AG09309 (cell line): Measurements from ENCODE around the gene NFATC1.

Experiments used
- DNase-seq: peaks from one replicate; pipeline ENCODE4 v3.0.0-alpha.2; 2010; ENCODE audit warnings: low read depth
- H3K4me3 ChIP-seq: 2 replicates; pipeline ENCODE4 v1.5.1; 2011; ENCODE audit warnings: mild to moderate bottlenecking, low read depth, low read length, moderate library complexity; ENCODE audit not compliant: control insufficient read depth
- CTCF ChIP-seq: IDR thresholded peaks from 2 replicates; pipeline ENCODE4 v1.5.1; 2011; ENCODE audit warnings: mild to moderate bottlenecking, low read depth, low read length, inconsistent platforms; ENCODE audit not compliant: insufficient read depth, control insufficient read depth; ENCODE audit errors: missing control alignments

Gene NFATC1

DNA sequence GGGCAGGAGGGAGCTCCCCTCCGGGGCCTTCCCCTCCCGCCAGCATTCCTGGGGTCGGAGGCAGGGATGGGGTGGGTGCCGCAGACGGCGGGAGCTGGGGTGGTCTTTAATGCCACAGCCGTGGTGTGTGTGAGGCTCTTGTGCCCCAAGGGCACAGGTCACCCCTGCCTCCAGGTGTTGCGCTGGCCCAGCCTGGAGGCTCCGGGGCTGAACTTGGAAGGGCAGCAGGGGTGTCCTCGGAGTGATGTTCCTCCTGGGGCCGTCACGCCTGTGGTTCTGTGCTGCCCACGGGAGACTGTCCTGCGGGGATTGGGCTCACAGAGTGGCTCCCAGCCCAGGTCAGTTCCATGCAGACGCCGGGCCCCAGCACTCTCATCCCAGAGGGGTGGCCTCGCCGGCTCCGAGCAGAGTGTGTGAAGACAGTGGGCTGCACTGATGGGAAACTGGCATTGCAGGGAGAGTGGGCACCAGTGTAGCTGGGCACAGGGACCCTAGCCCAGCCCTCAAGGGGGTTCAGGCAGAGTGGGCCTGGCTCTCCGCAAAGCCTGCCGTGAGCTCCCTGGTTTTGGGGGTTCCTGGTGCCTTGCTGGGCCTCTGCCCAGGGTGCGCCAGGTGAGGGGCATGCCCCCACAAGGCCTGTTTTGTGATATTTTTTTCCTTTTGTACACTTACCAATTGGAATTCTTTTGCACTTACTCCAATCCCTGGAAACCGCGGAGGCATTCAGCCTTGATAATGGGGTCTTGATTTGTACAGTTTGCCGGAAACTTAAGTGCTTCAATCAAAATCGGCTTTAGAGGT lies 56.7 kb downstream of the NFATC1 start:
- DNase-seq, result no peak
- TF ChIP-seq CTCF, result no peak
- H3K4me3 ChIP-seq, result no peak overlapping the region

GRCh38 chr18:79452991-79453645 lies 57.4 kb downstream of the NFATC1 start:
- no peak for TF ChIP-seq CTCF
- H3K4me3 ChIP-seq, result no peak overlapping the region
- DNase-seq, result no peak

DNA sequence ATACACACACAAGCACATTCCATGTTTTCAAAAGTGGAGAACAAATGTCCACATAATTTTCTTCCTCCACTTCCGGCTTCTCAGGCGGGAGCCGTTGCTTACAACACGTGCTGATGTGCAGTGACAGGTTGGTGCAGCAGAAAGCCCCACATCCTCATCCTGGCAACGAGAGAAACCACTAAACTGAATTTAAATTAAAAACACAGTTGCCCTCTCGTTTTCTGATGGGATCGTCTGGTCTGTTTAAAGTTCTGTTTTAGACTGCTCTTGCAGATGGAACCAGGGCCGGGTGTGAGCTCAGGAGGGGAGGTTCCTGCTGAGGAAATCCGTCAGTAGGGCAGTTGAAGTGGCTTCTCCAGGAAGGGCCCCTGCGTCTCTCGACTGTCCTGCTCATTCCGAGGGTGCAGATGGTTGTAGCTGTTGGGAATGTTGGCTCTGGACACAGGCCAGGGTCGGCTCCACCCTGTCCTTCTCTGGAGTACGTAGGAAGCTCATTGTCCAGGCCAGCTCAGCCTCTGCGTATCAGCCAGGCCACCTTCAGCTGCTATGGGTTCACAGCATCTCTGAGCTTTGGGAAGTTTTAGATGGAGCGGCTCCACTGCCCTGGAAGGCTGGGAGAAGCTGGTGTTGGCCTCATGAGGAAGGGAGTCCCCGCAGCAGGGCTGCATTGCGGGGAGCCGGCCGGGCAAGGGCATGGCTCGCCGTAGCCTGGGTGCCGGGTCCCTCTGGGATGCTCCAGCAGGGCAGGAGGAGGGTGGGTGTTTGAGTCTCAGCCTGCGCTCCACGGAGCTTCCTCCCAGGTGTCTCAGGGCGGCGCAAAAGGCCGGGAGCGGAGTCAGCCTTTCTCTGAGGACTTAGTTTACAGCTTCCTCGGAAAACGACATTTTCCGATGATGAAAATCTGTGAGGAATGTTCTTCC lies 58.3 kb downstream of the NFATC1 start:
- DNase-seq, result no peak
- no peak for TF ChIP-seq CTCF
- no peak overlapping the region for H3K4me3 ChIP-seq

DNA sequence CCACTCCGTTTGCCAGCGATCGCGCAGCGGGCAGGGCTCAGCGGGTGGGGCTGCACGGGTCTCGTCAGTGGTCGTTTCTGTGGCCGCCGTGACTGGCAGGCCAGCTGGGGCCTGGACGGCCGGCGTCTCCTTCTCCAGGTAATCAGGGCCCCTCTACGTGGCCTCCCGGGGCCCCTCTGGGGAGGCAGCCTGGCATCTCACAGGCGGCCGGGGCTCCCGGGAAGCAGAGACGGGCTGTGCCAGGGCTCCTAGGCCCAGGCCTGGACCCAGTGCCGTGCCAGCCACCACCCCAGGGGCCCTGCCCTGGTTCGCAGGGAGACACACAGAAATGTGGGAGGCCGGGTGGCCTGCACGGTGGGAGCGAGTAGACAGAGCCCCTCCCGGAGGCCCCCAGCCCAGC lies 59.5 kb downstream of the NFATC1 start:
- TF ChIP-seq CTCF, result no peak
- no peak overlapping the region for H3K4me3 ChIP-seq
- no peak for DNase-seq

GRCh38 chr18:79456105-79456980 lies 60.6 kb downstream of the NFATC1 start:
- no peak for TF ChIP-seq CTCF
- no peak for DNase-seq
- no peak overlapping the region for H3K4me3 ChIP-seq
